ENCODE results near the gene CDKAL1.

Gene CDKAL1

DNA sequence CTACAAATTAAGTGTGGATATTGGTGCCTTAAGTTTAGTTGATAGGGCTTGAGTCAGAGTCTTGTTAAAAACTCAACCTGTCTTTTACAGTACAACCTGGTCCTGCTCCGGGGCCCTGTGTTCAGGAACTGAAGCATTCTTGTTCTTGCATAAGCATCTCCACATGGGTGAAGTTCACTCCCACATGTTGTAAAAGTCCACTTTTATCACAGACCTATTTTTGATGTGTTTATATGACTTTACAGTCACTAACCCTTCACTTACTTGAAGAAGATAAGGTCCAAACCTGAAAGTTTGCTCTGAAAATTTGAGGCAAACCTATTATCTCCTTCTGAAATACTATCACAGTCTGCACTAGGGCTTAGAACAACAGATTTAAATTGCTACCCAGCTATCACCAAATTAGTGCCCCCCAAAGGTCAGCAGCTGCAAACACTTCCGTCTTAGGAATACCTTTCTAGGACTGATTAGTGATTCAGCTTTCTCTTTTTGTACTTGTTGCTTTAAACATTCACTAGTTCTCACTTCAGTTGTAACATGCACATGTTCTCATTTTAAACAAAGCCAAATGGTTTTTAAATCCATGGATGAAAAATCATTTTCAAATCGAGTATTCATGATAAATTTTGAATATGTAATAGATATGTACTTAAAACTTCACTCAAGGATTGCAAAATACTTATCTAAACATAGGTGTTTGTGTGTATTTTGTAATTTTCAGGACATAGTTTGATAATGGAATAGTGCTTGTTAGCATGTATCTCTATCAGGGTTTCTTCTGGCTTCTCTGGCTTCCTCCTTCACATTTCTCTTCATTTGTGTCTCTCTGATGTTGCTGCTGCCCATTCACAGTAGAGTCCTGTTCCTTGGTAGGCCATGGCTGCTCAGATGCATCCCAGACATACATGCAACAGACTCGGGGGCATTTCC is 589.5 kb downstream of the CDKAL1 start:
- DNase-seq: no peak

DNA sequence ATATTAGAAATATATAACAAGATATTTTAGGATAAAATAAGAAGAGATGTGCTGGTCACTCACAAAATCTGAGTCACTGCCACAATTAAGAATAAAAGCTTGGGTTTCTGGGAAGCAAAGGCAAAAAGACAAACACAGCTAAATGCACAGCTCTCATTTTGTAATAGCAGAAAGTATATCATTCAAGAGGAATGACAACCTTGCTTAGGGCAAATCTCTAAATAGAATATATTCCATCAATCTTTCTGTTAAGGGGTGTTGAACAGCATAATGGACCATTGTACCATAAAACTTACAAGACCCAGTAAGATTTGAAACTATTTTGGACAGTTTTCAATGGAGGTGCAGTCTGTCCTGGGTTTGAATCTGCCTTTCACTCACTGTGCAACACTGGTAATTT is 594.3 kb downstream of the CDKAL1 start:
- no peak for DNase-seq

DNA sequence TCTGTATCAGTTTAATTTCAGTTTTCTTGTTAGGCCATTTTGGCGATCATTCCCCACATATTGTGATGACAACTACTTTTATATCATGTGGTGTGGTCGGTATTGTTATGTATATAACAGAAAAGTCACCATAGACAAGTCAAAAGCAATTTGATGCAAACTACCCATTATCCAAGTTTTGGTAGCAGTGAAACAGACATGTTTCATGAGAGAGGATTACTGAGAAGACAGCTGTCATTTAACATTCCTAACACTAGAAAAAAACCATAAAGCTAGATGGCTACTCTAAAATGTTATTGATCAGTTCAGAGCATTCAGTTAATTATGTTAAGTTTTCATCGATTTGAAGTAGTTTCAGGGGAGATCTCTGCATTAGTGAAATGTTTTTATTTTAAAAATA is 597.1 kb downstream of the CDKAL1 start:
- DNase-seq: no peak

DNA sequence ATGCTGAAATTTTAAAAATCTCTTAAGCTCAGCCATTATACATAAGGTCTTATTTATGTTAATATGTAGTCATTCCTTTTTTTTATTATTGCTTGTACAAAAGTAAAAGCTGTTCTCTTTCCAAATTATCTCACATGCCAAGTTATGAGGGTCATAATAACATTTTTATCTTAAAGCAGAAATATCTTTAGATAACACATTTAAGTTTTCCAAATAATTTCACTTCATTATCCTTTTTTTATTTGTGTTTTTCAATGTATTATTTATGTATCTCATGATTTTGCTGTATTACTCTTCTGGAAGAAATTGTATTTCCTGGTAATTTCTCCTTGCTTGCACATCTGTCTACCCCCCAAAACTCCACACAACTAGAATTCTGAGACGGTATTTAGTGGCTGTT is 598.2 kb downstream of the CDKAL1 start:
- DNase-seq: no peak

DNA sequence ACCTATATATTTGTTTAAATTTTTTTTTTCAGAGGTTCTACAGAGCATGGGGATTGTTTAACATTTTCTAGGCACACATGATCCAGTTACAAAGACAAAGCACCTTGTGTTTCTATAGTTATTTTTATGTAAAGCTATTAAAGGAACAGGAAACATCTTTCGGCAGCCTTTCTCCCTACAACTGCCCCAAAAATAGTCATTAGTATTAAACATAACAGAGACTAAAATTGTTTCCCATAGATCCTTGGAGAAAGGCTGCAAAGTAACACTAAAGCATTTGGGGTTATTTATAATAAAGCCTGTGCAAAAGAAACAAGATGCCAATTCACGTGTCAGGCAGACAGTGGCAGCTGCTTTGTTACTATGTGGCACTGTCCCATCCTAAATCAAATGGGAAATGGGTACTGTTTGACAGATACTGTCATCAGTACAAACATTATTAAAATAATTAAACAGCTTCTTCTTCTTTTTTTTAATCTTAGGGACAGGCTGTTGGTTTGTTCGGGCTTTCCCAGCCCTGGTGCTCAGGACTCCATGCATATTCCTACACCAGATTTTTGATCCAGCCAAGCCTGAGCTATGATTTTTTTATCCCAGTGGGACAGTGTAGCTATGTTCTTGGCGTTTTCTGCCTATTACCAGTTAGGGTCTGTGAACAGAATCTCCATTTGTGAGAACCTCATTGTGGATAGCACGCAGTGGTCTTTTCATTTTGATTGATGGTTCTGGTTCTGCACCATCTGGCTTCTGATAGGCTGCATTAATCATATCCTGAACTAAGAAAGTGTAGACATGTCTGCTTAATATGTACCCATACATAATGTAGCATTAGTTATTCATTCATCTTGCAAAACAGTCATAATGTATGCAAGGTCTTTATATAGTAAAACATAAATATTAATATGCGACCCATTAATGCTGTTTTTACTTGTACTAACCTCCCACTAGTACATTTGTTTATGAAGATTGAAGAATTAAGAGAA is 598.9 kb downstream of the CDKAL1 start:
- no peak for DNase-seq

DNA sequence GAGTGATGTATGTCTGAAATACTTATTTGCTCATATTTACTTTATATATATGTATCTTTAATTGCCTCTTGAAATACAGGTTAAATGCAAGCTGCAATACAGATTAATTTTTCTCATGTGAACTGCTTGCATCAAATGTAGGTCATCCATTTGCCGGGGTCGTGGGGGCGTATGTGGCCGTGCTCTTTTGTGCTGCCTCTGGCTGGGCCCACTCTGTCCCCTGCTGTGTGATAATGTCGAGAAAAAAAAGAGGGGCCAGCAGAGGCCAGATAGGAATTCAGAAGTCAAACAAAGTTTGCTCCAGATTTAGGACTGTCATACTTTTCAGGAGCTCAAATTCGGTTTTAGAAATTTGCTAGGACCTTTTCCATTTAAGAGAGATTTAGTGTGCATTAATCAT is 599.6 kb downstream of the CDKAL1 start:
- no peak for DNase-seq

DNA sequence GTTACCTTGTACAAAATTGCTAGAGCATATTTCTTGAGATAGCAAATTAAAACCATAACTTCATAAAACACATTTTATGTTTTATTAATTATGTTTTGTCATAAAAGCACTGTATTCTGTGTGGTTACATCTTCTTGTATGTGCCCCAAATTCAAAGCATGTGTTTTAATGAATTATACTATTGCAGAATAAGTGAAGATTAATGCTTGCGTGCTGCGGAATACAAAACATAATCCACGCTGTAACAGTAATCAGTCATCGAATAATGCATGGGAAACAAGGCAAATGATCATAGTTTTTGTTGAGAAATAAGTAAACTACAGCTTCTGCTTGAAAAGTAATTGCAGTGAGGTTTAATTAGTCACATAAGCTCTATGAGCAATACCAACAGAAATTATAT is 600.1 kb downstream of the CDKAL1 start:
- DNase-seq: no peak

DNA sequence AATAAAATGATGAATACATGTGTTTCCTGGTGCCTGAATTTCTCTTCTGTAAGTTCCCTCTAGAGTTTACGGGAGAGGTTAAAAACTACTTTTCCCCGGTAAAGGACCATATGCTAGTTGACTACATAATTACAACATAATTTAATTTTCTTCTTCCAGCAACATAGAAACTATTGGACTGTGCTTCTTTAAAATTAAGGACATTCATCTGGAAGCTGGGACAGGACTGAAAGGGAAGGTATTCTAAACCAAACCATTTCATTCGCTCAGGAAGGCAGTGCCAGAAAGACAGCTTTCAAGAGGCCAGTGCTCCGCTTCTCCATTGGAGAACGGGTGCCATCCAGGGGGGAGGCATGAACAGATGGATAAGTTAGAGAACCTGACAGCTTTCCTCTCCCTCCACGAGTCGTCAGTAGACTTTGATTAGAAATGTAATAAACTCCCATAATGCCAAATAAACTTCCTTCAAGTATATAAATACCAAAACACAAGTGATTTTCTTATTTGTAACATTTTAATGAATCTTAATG is 601.3 kb downstream of the CDKAL1 start:
- DNase-seq: no peak

DNA sequence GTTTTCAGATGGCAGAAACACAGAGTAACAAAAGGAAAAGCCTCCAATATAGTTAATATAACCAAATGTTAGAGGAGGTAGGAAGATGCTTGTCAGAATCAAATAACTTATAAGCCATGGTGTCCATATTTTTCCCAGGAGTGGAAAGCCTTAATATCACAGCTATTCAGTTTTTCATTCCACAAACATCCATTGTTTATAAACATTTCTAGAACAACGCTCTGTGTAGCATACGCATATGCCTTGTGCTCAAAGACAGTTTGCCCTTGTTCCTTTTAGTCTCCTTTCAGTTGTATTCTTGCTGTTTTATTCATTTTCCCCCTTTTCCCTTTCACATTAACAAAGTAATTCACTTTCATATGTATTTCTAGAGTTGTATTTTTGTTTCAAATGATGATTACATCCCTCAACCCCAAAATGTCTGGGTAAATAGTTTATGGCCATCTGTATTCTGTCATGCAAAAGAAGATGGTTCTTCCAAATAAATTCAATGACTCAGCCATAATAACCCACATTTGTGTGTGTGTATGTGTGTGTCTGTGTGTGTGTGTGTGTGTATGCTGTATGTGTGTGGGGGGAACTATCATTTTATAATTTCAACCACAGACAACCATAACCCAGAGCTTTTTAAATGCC is 603.6 kb downstream of the CDKAL1 start:
- no peak for DNase-seq

DNA sequence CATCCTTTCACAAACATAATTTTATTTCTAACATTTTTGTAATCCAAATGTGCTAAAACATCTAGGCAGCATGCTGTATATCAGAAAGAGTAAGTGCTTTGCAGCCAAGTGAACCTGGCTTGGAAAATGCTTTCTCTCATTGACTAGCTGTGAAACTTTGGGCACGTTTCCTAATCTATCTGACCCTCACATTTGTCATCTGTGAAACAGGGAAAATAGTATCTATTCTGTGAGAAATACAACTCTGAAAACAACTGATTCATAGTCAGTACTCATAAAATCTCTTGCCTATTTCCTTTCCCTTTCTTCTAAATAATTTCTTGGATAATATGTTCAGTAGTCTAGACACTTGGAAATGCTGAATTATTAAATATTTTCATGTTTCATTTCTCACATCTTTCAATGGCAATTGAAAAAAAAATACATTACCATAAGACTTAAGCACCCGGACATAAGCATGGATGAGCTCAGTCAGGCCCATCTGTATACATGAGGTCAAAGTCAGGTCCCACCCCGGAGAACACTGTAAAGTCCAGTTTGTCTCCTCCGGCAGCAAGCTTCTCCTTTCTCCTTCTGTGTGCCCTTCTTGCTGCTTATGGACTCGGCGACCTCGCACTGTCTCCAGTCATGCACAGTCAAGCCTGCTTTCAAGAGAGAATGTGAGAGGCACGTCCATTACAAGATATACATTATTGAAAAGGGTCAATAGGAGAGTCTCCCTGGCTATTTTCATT is 604.2 kb downstream of the CDKAL1 start:
- no peak for DNase-seq

DNA sequence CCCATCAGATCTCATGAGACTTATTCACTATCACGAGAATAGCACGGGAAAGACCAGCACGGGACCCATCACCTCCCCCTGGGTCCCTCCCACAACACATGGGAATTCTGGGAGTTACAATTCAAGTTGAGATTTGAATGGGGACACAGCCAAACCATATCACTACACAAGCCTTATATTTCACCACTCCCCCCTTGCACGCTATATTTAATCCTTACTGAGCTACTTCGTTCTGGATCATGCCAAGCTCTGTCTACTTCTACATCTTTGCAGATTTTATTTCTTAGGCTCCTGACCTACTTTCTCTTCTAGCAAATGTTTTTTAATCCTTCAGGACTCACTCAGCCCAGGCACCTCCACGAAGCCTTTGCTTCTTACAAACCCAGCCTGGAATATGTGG is 606.7 kb downstream of the CDKAL1 start:
- DNase-seq: no peak

DNA sequence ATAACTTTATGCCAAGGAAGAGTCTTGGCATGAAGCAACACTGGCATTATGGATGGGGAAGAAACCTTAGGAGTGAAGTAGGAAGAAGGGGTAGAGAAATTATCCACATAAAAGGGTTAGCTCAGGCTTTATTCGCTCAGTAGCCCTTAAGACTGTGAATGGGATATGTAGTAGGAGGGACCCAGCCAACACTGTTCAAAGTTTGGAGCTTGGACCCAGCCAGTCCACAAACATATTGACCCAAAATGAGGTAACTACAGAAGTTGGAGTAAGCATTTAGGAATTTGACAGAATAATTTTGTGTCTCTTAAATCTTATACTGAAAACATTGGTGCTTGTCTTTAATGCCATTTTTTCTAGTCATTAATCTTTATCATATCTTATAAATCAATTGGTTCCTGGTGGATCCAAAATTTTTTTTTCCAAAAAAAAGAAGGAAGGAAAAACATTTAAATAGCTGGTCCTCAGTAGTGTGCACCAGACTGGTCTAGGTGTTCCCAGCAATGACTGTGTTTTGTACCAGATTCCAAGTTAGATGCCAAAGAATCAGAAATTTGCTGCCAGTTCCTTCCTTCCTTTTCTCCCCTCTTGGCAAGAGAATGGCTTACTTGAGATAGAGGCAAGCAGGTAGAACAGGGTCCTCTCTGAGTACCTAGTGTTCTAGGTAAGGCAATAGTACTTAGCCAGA is 607.5 kb downstream of the CDKAL1 start:
- DNase-seq: no peak

DNA sequence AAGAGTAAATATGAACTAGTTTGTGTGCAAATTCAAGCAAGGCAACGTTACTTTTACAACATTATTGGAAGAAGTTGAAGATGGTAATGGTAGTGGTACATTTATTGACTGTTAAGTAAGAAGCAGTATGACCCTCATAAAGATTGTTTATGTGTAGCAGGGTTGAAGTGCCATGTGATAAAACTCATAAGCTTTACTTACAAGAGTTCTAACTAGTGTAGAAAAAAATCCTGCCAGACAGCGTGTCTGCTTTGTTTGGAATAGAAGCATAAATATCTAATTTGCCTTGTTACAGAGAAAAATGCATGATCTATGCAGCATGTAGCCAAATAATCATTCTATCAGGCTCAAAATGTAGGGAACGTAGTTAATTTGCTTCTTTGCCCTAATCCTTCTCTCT is 608.5 kb downstream of the CDKAL1 start:
- no peak for DNase-seq

DNA sequence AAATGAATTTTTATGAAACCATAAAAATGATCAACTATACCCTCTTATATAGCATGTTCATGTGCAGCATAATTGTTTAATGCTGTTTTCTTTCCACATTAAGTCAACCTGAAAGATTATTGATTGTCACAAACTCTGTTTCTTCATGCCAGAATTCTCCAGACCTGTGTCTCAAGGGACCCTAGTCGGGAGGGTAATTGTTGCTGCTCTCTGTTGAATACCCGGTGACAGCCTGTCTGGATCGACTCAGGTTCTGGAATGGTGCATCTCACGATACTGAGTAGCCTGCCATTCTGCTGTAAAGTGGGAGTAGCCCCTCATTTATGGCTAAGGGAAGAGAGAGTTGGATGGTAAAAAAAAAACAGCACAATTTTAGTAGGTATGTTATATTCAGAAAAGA is 609.4 kb downstream of the CDKAL1 start:
- no peak for DNase-seq

DNA sequence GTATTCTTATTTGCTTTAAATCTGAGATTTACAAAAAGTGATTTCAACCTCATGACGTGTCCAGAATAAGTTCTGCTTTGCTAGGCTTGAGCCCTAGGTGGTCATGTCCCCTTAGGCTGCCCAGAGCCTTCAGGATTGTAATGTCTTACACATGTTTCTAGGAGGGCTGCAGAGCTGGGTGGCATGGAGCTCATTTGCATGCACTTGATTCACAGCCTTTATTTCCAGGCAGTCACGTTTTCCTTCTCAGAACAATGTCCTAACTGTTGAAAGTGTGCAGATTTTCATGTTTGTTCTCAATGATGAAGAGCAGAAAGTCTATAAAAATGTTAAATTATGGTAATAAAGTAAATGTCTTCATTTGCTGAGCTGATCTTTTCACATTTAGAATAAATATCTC is 610.7 kb downstream of the CDKAL1 start:
- DNase-seq: no peak

DNA sequence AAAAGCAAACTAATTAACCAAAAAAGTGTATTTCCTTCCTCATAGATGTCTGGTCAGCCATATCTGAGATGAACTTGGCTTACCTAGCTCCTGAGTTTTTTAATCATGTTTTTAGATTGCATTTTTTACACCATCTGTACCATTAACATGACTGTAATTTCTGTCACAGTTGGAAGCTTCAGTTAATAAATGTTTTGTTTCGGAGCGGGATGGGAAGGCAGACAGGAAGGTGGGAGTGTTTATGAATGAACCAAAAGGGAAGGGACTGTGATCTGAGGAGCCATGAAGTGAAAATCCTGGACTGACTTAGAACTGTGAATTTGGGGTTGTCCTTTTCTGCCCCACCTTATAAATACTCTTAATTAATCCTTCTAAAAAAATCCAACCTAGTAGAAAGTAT is 613.7 kb downstream of the CDKAL1 start:
- DNase-seq: no peak

DNA sequence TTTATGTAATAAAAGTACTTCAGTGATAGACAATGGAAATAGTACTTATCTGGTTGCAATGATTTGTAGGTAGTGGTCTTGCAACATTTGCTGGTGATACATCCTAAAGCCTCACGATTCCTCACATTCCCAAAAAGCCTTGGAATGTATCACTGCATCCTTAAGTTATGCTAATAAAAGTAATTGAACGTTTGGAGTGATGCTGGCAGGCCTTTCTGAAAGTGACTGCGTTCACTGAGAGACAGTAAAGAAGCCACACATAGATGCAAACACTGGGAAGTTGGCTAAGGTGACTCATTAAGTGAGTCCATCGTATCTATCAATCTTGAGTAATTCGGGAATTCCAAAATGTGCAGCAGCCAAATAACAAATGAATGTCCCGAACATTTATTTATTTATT is 615.2 kb downstream of the CDKAL1 start:
- no peak for DNase-seq

DNA sequence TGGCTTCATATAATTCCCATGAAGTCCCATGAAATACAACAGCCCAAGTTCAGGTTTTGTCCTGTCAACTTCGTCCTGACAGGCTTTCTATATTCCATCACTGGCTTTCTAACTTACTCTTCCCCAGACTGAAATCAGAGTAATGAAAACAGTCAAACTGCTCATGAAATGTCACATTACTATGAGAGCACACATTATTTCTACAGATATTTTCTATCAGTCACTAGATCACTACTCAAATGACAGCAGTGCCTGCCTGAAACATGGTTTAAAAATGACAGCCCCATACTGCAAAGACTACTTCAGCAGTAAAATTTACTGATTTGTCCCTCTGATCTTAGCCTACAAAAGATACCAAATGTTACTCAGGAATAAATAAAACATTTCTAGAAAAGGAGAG is 616.4 kb downstream of the CDKAL1 start:
- DNase-seq: no peak

DNA sequence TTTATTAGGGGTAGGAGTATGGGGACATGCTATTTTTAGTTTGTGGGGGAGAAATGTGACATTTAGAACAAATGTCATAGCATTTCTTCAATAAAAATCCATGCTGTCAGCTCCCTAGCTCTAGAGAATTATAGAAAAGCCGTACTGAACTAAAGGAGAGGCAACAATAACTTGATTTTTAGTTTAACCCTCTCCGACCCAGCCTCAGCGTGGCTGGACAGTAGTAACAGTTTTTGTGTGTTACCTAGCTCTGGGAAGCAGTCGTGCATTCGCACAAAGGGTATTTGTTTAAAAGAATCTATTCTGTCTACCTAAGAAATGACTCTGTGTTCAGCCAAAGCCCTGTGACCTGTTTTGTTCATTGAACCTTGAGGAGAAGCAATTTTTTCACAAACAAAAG is 616.9 kb downstream of the CDKAL1 start:
- DNase-seq: no peak

DNA sequence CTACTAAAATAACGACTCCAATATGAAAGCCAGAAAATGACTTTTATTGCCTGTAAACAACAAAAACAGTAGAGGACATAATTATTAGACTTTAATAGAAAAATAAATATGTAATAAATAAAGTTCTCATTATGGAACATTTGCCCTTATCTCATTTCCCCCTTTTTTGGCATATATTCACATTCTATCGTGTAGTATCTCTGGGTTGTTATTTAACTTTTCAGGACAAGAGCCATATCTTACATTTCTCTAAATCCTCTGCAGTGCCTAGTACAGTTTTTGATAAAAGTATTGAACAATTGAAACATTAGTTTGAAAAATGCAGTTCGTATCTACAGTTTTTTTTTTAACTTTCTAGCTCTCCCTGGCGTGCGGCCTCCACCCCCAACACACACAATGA is 617.3 kb downstream of the CDKAL1 start:
- no peak for DNase-seq

DNA sequence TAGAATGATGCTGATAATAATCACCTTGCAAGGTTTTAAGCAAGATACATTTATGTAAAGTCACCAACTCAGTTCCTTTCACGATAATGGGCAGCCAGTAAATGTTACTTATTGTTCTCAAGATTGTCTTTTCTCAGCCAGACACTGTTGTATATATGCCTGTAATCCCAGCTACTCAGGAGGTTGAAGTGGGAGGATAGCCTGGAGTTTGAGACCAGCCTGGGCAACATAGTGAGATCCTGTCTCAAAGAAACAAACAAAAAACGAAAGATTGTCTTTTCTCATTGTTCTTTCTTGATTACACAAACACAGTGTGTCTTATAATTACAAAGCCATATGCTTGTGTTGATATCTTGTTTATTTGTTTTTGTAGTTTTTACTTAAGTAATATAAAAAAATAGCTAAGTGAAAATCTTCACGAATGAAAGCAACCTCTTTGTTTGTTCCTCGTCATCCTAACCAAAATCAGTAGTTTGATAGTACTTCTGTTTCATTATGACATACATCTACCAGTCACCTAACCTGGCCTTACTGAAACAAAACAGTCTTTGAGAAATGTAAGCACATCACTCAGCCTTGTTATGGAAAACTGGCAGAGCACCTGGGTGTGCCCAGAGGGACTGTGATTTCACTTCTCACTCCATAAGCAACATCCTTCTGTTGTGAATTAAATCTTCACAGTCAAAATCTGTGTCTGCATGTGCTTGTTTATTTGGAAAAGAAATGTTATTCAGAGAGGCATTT is 623.1 kb downstream of the CDKAL1 start:
- no peak for DNase-seq

All from activated T-cell treated with anti-CD3 and anti-CD28 coated beads, Interleukin-2, amount 50 U/mL, for 48 hours (primary cell).